HL-60 (cell line): ENCODE measurements around the gene TMEM52B.

ENCODE experiments used
- POLR2AphosphoS5 ChIP-seq: IDR thresholded peaks from 2 replicates; pipeline ENCODE4 v1.6.1; 2012; ENCODE audit warnings: low read depth
- TF ChIP-seq, protein P1 (sequence below): IDR thresholded peaks from one replicate; pipeline ENCODE4 v1.5.1; 2011; ENCODE audit warnings: low read length, control low read depth, inconsistent platforms; ENCODE audit not compliant: insufficient read depth

DNA sequence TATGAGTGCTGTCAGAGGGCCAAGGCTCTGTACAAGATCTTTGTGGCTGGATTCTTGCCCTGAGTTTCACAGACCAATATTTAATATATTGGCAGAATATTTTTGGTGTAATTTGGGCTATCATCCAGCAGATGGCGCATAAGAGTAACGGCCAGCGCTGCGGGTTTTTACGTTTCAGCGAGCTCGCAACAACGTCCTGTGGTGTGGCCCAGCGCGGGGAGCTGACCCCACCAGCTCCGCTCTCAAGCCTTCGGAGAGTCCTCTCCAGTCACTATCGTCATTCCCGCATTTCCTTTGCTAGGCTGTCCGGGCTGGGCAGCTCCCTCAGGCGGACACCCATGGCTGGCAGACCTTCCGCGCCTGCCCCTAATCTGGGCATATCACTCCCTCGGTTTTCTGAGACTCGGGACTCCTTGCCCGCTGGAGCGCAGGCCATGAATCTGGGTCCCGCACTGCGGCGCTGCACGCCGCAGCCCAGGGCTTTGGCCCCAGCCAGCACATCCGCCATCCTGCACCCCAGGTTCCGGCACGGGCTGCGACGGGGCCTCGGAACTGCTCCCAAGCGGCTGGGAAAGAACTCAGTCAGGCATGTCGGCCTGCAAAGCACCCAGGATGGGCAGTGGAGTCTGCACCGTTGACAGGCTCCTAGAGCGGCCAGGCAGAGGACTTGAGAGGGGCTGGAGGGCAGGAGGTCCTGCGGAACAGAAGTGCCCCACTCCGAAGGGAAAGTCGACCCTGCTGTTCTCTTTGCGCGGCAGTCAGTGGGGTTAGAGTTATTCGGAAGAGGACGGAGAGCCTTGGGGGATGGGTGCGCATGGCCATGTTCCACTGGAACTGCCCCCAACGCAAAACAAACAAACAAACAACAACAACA lies 25.3 kb upstream of the TMEM52B start:
- TF ChIP-seq, protein P1, sequence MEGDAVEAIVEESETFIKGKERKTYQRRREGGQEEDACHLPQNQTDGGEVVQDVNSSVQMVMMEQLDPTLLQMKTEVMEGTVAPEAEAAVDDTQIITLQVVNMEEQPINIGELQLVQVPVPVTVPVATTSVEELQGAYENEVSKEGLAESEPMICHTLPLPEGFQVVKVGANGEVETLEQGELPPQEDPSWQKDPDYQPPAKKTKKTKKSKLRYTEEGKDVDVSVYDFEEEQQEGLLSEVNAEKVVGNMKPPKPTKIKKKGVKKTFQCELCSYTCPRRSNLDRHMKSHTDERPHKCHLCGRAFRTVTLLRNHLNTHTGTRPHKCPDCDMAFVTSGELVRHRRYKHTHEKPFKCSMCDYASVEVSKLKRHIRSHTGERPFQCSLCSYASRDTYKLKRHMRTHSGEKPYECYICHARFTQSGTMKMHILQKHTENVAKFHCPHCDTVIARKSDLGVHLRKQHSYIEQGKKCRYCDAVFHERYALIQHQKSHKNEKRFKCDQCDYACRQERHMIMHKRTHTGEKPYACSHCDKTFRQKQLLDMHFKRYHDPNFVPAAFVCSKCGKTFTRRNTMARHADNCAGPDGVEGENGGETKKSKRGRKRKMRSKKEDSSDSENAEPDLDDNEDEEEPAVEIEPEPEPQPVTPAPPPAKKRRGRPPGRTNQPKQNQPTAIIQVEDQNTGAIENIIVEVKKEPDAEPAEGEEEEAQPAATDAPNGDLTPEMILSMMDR: peak; percentile 40
- TF ChIP-seq POLR2AphosphoS5: no peak
